H1 (cell line): ENCODE data around the gene FUBP3. TPM values are rescaled to one million over a fixed set of nuclear protein-coding genes. Genes with fewer than 3 reads are reported as not detected.

Source experiments
- BCL11A ChIP-seq, 2 experiments: IDR thresholded peaks; one replicate each; pipeline ENCODE4 v1.6.1; 2011; ENCODE audit warnings: low read depth in 2 of 2, low read length in 2 of 2, mild to moderate bottlenecking in 2 of 2
- CTBP2 ChIP-seq: IDR thresholded peaks from 2 replicates; pipeline ENCODE4 v1.7.0; 2011; ENCODE audit warnings: borderline replicate concordance, mild to moderate bottlenecking, moderate library complexity, mixed read lengths, low read length; ENCODE audit not compliant: insufficient read depth, insufficient read length
- EZH2 ChIP-seq: fragments of 200-600 bp; sonication (generic); IDR thresholded peaks from 2 replicates; pipeline ENCODE4 v1.7.1; 2012; ENCODE audit warnings: low read depth, mild to moderate bottlenecking, moderate library complexity, low read length, inconsistent platforms; ENCODE audit not compliant: severe bottlenecking
- RFX5 ChIP-seq: IDR thresholded peaks from 2 replicates; pipeline ENCODE4 v1.6.1; 2011; ENCODE audit warnings: low read depth, low read length, improper control_type of control experiment, borderline replicate concordance
- SP1 ChIP-seq: IDR thresholded peaks from 2 replicates; pipeline ENCODE4 v1.6.1; 2011; ENCODE audit warnings: low read depth, low read length
- polyA plus RNA-seq, 7 experiments: library from polyadenylated mRNA; depleted of rRNA in 3 of 7; stranded (reverse) in 5 of 7; unstranded in 2 of 7; fragments of >200 nt in 5 of 7; fragments of 200-250 nt in 2 of 7; gene quantifications; 1 replicate in 5 of 7; 2 replicates in 1 of 7; 4 replicates in 1 of 7; pipeline versions ENCODE4 v1.2.1 to v1.2.3, GENCODE V29; 2011 to 2013; ENCODE audit warnings: missing spikeins in 2 of 7, mixed read lengths in 2 of 7
- total RNA-seq: library from RNA; stranded (reverse); fragmentation: NEBNext Ultra II Directional; extraction: Animal tissue kit (Norgen Biotek cat#: 25700); gene quantifications from 2 replicates; pipeline ENCODE4 v1.2.1, GENCODE V29; 2021
- TF ChIP-seq, protein P1 (sequence below): fragments of 300-600 bp; sonication (generic); IDR thresholded peaks from 2 replicates; pipeline ENCODE4 v1.7.1; 2012; ENCODE audit warnings: low read length, moderate library complexity, mild to moderate bottlenecking, inconsistent platforms; ENCODE audit not compliant: insufficient replicate concordance

Gene FUBP3
- total and polyA plus RNA-seq, 2 of the 8 experiments (the other 6 are each of a cell fraction or from before 2014, with no cell fraction given): 23.7 to 76.4 TPM

DNA sequence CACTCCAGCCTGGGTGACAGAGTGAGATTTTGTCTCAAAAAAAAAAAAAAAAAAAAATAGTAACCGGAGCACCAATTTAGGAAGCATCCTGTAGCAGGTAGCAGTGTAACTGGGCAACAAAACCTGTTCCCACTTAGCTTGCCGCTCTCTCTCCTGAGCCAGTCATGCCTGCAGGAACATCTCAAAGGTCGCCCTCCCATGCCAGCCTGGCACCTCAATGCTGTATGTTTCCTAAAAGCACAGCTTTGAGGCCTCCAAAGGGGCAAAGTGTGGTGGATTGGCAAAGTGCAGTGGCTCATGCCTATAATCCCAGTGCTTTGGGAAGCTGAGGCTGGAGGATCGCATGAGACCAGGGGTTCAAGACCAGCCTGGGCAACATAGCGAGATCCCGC lies 22.3 kb upstream of the FUBP3 start (continued):
- no peak for TF ChIP-seq EZH2
- no peak for TF ChIP-seq BCL11A (IDR thresholded peaks at IDR 0.05; ENCODE audit: low read depth in 2 of 2, low read length in 2 of 2)
- no peak for TF ChIP-seq SP1
- TF ChIP-seq RFX5: no peak
- no peak for TF ChIP-seq CTBP2
- TF ChIP-seq, protein P1, sequence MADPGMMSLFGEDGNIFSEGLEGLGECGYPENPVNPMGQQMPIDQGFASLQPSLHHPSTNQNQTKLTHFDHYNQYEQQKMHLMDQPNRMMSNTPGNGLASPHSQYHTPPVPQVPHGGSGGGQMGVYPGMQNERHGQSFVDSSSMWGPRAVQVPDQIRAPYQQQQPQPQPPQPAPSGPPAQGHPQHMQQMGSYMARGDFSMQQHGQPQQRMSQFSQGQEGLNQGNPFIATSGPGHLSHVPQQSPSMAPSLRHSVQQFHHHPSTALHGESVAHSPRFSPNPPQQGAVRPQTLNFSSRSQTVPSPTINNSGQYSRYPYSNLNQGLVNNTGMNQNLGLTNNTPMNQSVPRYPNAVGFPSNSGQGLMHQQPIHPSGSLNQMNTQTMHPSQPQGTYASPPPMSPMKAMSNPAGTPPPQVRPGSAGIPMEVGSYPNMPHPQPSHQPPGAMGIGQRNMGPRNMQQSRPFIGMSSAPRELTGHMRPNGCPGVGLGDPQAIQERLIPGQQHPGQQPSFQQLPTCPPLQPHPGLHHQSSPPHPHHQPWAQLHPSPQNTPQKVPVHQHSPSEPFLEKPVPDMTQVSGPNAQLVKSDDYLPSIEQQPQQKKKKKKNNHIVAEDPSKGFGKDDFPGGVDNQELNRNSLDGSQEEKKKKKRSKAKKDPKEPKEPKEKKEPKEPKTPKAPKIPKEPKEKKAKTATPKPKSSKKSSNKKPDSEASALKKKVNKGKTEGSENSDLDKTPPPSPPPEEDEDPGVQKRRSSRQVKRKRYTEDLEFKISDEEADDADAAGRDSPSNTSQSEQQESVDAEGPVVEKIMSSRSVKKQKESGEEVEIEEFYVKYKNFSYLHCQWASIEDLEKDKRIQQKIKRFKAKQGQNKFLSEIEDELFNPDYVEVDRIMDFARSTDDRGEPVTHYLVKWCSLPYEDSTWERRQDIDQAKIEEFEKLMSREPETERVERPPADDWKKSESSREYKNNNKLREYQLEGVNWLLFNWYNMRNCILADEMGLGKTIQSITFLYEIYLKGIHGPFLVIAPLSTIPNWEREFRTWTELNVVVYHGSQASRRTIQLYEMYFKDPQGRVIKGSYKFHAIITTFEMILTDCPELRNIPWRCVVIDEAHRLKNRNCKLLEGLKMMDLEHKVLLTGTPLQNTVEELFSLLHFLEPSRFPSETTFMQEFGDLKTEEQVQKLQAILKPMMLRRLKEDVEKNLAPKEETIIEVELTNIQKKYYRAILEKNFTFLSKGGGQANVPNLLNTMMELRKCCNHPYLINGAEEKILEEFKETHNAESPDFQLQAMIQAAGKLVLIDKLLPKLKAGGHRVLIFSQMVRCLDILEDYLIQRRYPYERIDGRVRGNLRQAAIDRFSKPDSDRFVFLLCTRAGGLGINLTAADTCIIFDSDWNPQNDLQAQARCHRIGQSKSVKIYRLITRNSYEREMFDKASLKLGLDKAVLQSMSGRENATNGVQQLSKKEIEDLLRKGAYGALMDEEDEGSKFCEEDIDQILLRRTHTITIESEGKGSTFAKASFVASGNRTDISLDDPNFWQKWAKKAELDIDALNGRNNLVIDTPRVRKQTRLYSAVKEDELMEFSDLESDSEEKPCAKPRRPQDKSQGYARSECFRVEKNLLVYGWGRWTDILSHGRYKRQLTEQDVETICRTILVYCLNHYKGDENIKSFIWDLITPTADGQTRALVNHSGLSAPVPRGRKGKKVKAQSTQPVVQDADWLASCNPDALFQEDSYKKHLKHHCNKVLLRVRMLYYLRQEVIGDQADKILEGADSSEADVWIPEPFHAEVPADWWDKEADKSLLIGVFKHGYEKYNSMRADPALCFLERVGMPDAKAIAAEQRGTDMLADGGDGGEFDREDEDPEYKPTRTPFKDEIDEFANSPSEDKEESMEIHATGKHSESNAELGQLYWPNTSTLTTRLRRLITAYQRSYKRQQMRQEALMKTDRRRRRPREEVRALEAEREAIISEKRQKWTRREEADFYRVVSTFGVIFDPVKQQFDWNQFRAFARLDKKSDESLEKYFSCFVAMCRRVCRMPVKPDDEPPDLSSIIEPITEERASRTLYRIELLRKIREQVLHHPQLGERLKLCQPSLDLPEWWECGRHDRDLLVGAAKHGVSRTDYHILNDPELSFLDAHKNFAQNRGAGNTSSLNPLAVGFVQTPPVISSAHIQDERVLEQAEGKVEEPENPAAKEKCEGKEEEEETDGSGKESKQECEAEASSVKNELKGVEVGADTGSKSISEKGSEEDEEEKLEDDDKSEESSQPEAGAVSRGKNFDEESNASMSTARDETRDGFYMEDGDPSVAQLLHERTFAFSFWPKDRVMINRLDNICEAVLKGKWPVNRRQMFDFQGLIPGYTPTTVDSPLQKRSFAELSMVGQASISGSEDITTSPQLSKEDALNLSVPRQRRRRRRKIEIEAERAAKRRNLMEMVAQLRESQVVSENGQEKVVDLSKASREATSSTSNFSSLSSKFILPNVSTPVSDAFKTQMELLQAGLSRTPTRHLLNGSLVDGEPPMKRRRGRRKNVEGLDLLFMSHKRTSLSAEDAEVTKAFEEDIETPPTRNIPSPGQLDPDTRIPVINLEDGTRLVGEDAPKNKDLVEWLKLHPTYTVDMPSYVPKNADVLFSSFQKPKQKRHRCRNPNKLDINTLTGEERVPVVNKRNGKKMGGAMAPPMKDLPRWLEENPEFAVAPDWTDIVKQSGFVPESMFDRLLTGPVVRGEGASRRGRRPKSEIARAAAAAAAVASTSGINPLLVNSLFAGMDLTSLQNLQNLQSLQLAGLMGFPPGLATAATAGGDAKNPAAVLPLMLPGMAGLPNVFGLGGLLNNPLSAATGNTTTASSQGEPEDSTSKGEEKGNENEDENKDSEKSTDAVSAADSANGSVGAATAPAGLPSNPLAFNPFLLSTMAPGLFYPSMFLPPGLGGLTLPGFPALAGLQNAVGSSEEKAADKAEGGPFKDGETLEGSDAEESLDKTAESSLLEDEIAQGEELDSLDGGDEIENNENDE: no peak
